K562 (cell line): ENCODE results near the gene S100A1. TPM values are rescaled to one million over a fixed set of nuclear protein-coding genes. Genes with fewer than 3 reads are reported as not detected.
"Not testable (repeated sequence)": the region's sequence is repeated elsewhere in the genome, so short reads cannot be mapped to it uniquely, and the experiment has no call there.

Experiments used
- CXXC5 ChIP-seq: fragments of 250-450 bp; sonication (Bioruptor Pico); IDR thresholded peaks from 2 replicates; pipeline ENCODE4 v1.8.0; 2022; ENCODE audit warnings: inconsistent platforms, mild to moderate bottlenecking, moderate library complexity
- FOXK2 ChIP-seq, 2 experiments: fragments of 450-650 bp; IDR thresholded peaks in 1 of 2; conservative IDR thresholded peaks in 1 of 2; 2 replicates each; pipeline ENCODE4 v1.6.1; 2016; ENCODE audit warnings: low read depth in 2 of 2, mild to moderate bottlenecking in 1 of 2
- MTA1 ChIP-seq: fragments of 450-650 bp; IDR thresholded peaks from 2 replicates; pipeline ENCODE4 v1.6.1; 2017; ENCODE audit warnings: borderline replicate concordance
- POLR2G ChIP-seq: fragments of 200-400 bp; formaldehyde crosslinking; IDR thresholded peaks from 2 replicates; pipeline ENCODE4 v1.6.1; 2017; ENCODE audit warnings: low read depth, mild to moderate bottlenecking, antibody characterized with exemption, low read length, moderate library complexity
- RBM25 ChIP-seq: fragments of 200-400 bp; formaldehyde crosslinking; IDR thresholded peaks from 2 replicates; pipeline ENCODE4 v1.6.1; 2018; ENCODE audit warnings: low read length, low read depth, moderate library complexity; ENCODE audit not compliant: severe bottlenecking
- ZNF589 ChIP-seq: fragments of 200-800 bp; sonication (Bioruptor generic); IDR thresholded peaks from 2 replicates; pipeline ENCODE4 v1.6.1; 2016; ENCODE audit warnings: low read depth, missing genetic modification characterization, missing compliant biosample characterization
- ZSCAN29 ChIP-seq: fragments of 450-650 bp; IDR thresholded peaks from 2 replicates; pipeline ENCODE4 v1.6.1; 2017
- polyA plus RNA-seq, 8 experiments: library from polyadenylated mRNA; depleted of rRNA in 4 of 8; stranded (reverse) in 5 of 8; unstranded in 3 of 8; fragments of >200 nt; fragmentation: Nextera tagmentation in 2 of 8; fragmentation: Illumina TruSeq in 1 of 8; extraction: Ambion mirVana in 2 of 8; extraction: Trizol in 1 of 8; gene quantifications; 2 replicates each; pipeline versions ENCODE4 v1.2.1 to v1.2.3, GENCODE V29; 2011 to 2014; ENCODE audit warnings: inconsistent platforms in 1 of 8, missing spikeins in 1 of 8
- total RNA-seq, 7 experiments: library from RNA; depleted of rRNA in 6 of 7; stranded (reverse); fragments of >200 nt in 6 of 7; fragmentation: Illumina TruSeq in 2 of 7; extraction: Trizol in 2 of 7; gene quantifications; 2 replicates each; pipeline versions ENCODE4 v1.2.1 to v1.2.3, GENCODE V29; 2011 to 2021; ENCODE audit warnings: low replicate concordance in 1 of 7
- TF ChIP-seq, protein P1 (sequence below): fragments of 450-650 bp; IDR thresholded peaks from 2 replicates; pipeline ENCODE4 v1.6.1; 2016; ENCODE audit warnings: low read depth, mild to moderate bottlenecking, moderate library complexity
- TF ChIP-seq, protein P2 (sequence below), 2 experiments: fragments of 450-650 bp; formaldehyde crosslinking in 1 of 2; IDR thresholded peaks; 2 replicates each; pipeline versions ENCODE4 v1.4.0 to v1.6.1; 2014 to 2020; ENCODE audit warnings: mild to moderate bottlenecking in 2 of 2, borderline replicate concordance in 1 of 2, low read depth in 1 of 2
- TF ChIP-seq, protein P3 (sequence below): fragments of 450-650 bp; IDR thresholded peaks from 2 replicates; pipeline ENCODE4 v1.6.1; 2017; ENCODE audit warnings: antibody characterized with exemption
- TF ChIP-seq, protein P4 (sequence below): IDR thresholded peaks from 3 replicates; pipeline ENCODE4 v1.6.1; 2011; ENCODE audit warnings: borderline replicate concordance, mild to moderate bottlenecking, moderate library complexity; ENCODE audit not compliant: insufficient read length; ENCODE audit errors: extremely low read depth

S100A1 gene
- total and polyA plus RNA-seq, 9 of the 15 experiments (the other 6 are each of a cell fraction or from before 2014, with no cell fraction given), result 0.44 to 30.1 (median 12.7) TPM

DNA sequence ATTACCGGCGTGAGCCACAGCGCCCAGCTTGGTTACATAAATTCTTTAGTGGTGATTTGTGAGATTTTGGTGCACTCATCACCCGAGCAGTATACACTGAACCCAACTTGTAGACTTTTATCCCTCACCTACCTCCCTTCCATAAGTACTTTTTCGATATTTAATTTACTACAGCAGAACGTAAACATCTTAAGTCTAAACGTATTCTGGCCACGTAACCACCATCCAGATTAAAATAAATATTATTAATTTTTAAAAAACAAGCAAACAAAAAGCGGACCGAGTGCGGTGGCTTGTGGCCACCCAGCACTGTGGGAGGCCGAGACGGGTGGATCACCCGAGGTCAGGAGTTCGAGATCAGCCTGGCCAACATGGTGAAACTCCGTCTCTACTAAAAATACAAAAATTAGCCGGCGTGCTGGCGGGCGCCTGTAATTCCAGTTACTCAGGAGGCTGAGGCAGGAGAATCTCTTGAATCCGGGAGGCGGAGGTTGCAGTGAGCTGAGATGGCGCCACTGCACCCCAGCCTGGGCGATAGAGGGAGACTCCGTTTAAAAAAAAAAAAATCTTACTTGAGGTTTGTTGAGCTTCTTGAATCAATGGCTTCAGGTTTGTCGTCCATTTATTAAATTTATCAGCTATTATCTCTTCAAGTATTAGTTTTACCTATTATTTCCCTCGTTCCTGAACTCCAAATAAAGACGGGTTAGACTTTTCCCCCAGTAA lies 43.6 kb downstream of the S100A1 start (continued):
- TF ChIP-seq, protein P1, sequence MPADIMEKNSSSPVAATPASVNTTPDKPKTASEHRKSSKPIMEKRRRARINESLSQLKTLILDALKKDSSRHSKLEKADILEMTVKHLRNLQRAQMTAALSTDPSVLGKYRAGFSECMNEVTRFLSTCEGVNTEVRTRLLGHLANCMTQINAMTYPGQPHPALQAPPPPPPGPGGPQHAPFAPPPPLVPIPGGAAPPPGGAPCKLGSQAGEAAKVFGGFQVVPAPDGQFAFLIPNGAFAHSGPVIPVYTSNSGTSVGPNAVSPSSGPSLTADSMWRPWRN, result 0 out of 2 replicates have a peak, but pooled peaks have one; percentile 10
- TF ChIP-seq, protein P2, sequence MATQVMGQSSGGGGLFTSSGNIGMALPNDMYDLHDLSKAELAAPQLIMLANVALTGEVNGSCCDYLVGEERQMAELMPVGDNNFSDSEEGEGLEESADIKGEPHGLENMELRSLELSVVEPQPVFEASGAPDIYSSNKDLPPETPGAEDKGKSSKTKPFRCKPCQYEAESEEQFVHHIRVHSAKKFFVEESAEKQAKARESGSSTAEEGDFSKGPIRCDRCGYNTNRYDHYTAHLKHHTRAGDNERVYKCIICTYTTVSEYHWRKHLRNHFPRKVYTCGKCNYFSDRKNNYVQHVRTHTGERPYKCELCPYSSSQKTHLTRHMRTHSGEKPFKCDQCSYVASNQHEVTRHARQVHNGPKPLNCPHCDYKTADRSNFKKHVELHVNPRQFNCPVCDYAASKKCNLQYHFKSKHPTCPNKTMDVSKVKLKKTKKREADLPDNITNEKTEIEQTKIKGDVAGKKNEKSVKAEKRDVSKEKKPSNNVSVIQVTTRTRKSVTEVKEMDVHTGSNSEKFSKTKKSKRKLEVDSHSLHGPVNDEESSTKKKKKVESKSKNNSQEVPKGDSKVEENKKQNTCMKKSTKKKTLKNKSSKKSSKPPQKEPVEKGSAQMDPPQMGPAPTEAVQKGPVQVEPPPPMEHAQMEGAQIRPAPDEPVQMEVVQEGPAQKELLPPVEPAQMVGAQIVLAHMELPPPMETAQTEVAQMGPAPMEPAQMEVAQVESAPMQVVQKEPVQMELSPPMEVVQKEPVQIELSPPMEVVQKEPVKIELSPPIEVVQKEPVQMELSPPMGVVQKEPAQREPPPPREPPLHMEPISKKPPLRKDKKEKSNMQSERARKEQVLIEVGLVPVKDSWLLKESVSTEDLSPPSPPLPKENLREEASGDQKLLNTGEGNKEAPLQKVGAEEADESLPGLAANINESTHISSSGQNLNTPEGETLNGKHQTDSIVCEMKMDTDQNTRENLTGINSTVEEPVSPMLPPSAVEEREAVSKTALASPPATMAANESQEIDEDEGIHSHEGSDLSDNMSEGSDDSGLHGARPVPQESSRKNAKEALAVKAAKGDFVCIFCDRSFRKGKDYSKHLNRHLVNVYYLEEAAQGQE (IDR thresholded peaks at IDR 0.05; ENCODE audit: borderline replicate concordance), result peak; percentile 9; the same call in 1 of the 2 replicates
- TF ChIP-seq, protein P2 (CRISPR knock-in tag; IDR thresholded peaks at IDR 0.05; ENCODE audit: low read depth), result not testable (repeated sequence)
- TF ChIP-seq RBM25 (peak; percentile 32), MTA1 (0 out of 2 replicates have a peak, but pooled peaks have one; percentile 2), CXXC5 (CRISPR knock-in tag) (peak; percentile 38), ZNF589 (CRISPR knock-in tag) (peak; percentile 70; the same call in 1 of the 2 replicates), FOXK2 (conservative IDR thresholded peaks at IDR 0.05 in 1 of 2, IDR thresholded peaks at IDR 0.05 in 1 of 2; ENCODE audit: low read depth in 2 of 2) (peak in 1 of 2 experiments; percentile 34; a peak in 1 of 4 replicates), POLR2G (peak; percentile 62), ZSCAN29 (peak; percentile 5; the same call in 1 of the 2 replicates)
- TF ChIP-seq, protein P3, sequence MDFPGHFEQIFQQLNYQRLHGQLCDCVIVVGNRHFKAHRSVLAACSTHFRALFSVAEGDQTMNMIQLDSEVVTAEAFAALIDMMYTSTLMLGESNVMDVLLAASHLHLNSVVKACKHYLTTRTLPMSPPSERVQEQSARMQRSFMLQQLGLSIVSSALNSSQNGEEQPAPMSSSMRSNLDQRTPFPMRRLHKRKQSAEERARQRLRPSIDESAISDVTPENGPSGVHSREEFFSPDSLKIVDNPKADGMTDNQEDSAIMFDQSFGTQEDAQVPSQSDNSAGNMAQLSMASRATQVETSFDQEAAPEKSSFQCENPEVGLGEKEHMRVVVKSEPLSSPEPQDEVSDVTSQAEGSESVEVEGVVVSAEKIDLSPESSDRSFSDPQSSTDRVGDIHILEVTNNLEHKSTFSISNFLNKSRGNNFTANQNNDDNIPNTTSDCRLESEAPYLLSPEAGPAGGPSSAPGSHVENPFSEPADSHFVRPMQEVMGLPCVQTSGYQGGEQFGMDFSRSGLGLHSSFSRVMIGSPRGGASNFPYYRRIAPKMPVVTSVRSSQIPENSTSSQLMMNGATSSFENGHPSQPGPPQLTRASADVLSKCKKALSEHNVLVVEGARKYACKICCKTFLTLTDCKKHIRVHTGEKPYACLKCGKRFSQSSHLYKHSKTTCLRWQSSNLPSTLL, result 0 out of 2 replicates have a peak, but pooled peaks have one; percentile 25
- TF ChIP-seq, protein P4, sequence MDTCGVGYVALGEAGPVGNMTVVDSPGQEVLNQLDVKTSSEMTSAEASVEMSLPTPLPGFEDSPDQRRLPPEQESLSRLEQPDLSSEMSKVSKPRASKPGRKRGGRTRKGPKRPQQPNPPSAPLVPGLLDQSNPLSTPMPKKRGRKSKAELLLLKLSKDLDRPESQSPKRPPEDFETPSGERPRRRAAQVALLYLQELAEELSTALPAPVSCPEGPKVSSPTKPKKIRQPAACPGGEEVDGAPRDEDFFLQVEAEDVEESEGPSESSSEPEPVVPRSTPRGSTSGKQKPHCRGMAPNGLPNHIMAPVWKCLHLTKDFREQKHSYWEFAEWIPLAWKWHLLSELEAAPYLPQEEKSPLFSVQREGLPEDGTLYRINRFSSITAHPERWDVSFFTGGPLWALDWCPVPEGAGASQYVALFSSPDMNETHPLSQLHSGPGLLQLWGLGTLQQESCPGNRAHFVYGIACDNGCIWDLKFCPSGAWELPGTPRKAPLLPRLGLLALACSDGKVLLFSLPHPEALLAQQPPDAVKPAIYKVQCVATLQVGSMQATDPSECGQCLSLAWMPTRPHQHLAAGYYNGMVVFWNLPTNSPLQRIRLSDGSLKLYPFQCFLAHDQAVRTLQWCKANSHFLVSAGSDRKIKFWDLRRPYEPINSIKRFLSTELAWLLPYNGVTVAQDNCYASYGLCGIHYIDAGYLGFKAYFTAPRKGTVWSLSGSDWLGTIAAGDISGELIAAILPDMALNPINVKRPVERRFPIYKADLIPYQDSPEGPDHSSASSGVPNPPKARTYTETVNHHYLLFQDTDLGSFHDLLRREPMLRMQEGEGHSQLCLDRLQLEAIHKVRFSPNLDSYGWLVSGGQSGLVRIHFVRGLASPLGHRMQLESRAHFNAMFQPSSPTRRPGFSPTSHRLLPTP, result peak; percentile 70
